SU-DHL-6 (cell line): ENCODE results near the gene PAFAH1B1.

ENCODE experiments used
- EZH2phosphoT487 ChIP-seq: fragments of 200-600 bp; sonication (generic), shearing (Covaris generic); conservative IDR thresholded peaks from 2 replicates; pipeline ENCODE4 v1.6.1; 2018; ENCODE audit warnings: mild to moderate bottlenecking, antibody characterized with exemption, low read length, moderate library complexity, mixed read lengths
- TF ChIP-seq, protein P1 (sequence below): fragments of 200-600 bp; sonication (generic); IDR thresholded peaks from one replicate; pipeline ENCODE4 v1.5.1; 2017; ENCODE audit warnings: antibody characterized with exemption, mild to moderate bottlenecking, low read length, moderate library complexity; ENCODE audit not compliant: insufficient read depth, poor library complexity, severe bottlenecking

DNA sequence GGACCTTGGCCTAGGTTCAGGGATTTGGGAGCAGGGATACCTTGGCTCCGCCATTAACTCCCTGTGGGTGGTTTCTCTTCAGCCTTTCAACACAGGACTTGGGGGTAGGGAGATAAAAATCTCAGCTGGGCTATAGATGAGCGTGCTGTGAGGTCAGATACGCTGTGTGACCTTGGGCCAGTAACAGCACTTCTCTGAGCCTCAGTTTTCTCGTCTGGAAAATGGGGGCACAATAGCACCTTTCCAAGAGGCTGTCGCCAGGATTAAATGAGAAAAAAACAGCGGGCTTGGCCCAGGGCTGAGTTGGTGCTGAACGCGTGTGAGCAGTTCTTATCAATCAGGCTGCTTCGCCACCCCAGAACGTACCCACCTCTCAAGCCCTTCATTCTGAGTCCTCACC, 138.4 kb downstream of the PAFAH1B1 start:
- TF ChIP-seq, protein P1, sequence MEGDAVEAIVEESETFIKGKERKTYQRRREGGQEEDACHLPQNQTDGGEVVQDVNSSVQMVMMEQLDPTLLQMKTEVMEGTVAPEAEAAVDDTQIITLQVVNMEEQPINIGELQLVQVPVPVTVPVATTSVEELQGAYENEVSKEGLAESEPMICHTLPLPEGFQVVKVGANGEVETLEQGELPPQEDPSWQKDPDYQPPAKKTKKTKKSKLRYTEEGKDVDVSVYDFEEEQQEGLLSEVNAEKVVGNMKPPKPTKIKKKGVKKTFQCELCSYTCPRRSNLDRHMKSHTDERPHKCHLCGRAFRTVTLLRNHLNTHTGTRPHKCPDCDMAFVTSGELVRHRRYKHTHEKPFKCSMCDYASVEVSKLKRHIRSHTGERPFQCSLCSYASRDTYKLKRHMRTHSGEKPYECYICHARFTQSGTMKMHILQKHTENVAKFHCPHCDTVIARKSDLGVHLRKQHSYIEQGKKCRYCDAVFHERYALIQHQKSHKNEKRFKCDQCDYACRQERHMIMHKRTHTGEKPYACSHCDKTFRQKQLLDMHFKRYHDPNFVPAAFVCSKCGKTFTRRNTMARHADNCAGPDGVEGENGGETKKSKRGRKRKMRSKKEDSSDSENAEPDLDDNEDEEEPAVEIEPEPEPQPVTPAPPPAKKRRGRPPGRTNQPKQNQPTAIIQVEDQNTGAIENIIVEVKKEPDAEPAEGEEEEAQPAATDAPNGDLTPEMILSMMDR = no peak
- TF ChIP-seq EZH2phosphoT487 = no peak
